Measurements from ENCODE around the gene MADCAM1. TPM values are rescaled to one million over a fixed set of nuclear protein-coding genes. Genes with fewer than 3 reads are reported as not detected.
A peak's percentile ranks its signal among the peaks of the same experiment; 100 is the strongest.

The MADCAM1 gene
- total RNA-seq, 2 donors from 2014 or later: 4.5 to 7.3 TPM

- Histone ChIP-seq H3K36me3 (no peaks in the 10 kb centered on the region), H3K9ac (ENCODE audit: low read depth in 2 of 2, low read length in 2 of 2) (no peak overlapping the region), H3K4me1 (no peaks in the 10 kb centered on the region), H3K27me3 (no peaks in the 10 kb centered on the region), H3K27ac (no peak overlapping the region), H3K4me3 (no peak overlapping the region), H3K9me3 (no peaks in the 10 kb centered on the region)
- no peak for TF ChIP-seq CTCF (IDR thresholded peaks at IDR 0.05)
- DNase-seq: no peak
- intact Hi-C loops (cut with DNase I): no loop called here
Observed at GRCh38 chr19:525857-526419, 29.7 kb downstream of the MADCAM1 start.

GRCh38 chr19:530134-531008 is 34.1 kb downstream of the MADCAM1 start:
- H3K4me3 ChIP-seq: peak overlapping the region; percentile 92
- peak overlapping the region; percentile 76 to 88 for H3K9ac ChIP-seq (ENCODE audit: low read depth in 2 of 2, low read length in 2 of 2)

GRCh38 chr19:531009-531752 is 34.9 kb downstream of the MADCAM1 start:
- Histone ChIP-seq H3K27me3 (no peaks in the 10 kb centered on the region), H3K36me3 (no peaks in the 10 kb centered on the region), H3K4me1 (peaks cover 13% of the 10 kb centered on the region), H3K9ac (ENCODE audit: low read depth in 2 of 2, low read length in 2 of 2) (peak overlapping the region; percentile 76 to 96), H3K9me3 (no peaks in the 10 kb centered on the region), H3K27ac (peak overlapping the region; percentile 96), H3K4me3 (peak overlapping the region; percentile 92)
- TF ChIP-seq CTCF (IDR thresholded peaks at IDR 0.05): no peak
- DNase-seq: peak; percentile 78
- intact Hi-C loops (cut with DNase I): no loop called here

More at GRCh38 chr19:530134-531008, 34.1 kb downstream of the MADCAM1 start:
- H3K9me3 ChIP-seq: no peaks in the 10 kb centered on the region
- no peaks in the 10 kb centered on the region for H3K27me3 ChIP-seq
- TF ChIP-seq CTCF (IDR thresholded peaks at IDR 0.05): no peak
- peaks cover 13% of the 10 kb centered on the region for H3K4me1 ChIP-seq
- H3K27ac ChIP-seq: peak overlapping the region; percentile 96
- intact Hi-C loops (cut with DNase I): no loop called here
- DNase-seq: no peak
- no peaks in the 10 kb centered on the region for H3K36me3 ChIP-seq

- TF ChIP-seq CTCF (IDR thresholded peaks at IDR 0.05): no peak
- no peaks in the 10 kb centered on the region for H3K27me3 ChIP-seq
- H3K9ac ChIP-seq (ENCODE audit: low read depth in 2 of 2, low read length in 2 of 2): peak within 1 kb of the TSS; percentile 96 to 97
- no peak for DNase-seq
- peak within 1 kb of the TSS; percentile 96 for H3K4me3 ChIP-seq
- H3K36me3 ChIP-seq: no peaks in the 10 kb centered on the region
- H3K4me1 ChIP-seq: peaks cover 13% of the 10 kb centered on the region
- intact Hi-C loops (cut with DNase I): no loop called here
- peak within 1 kb of the TSS; percentile 96 for H3K27ac ChIP-seq
- H3K9me3 ChIP-seq: no peaks in the 10 kb centered on the region
Observed at GRCh38 chr19:531753-532560, 35.7 kb downstream of the MADCAM1 start, which contains the start of gene CDC34. CDC34 (plus strand) TSS chr19:531760; CDS start chr19:531932, 172 bp downstream.

All from colonic mucosa (tissue), 4 donors.